Measurements from ENCODE around the gene UBAP2L.

DNA sequence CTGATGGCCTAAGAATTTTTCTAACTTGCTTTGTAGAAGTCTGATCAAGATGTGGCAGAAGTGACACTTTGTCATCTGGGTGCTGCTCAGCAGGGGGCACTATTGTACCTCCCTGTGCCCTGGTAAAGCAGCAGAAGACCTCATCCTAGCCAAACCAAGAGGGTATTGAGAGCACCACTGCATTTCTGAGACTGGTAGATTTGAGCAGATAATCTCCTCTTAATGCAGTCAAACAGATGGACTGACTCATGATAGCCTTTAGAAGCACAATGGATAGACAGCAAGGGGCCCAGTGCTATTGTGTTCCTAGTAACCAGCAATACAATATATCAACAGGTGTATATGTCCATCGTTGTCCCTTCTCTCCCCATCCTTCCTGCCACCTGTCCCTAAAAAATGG is 34.6 kb upstream of the UBAP2L start:
- TF ChIP-seq, protein P1, sequence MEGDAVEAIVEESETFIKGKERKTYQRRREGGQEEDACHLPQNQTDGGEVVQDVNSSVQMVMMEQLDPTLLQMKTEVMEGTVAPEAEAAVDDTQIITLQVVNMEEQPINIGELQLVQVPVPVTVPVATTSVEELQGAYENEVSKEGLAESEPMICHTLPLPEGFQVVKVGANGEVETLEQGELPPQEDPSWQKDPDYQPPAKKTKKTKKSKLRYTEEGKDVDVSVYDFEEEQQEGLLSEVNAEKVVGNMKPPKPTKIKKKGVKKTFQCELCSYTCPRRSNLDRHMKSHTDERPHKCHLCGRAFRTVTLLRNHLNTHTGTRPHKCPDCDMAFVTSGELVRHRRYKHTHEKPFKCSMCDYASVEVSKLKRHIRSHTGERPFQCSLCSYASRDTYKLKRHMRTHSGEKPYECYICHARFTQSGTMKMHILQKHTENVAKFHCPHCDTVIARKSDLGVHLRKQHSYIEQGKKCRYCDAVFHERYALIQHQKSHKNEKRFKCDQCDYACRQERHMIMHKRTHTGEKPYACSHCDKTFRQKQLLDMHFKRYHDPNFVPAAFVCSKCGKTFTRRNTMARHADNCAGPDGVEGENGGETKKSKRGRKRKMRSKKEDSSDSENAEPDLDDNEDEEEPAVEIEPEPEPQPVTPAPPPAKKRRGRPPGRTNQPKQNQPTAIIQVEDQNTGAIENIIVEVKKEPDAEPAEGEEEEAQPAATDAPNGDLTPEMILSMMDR (conservative IDR thresholded peaks at IDR 0.05 in 1 of 2, IDR thresholded peaks at IDR 0.05 in 1 of 2; ENCODE audit: low read depth in 1 of 2, low read length in 2 of 2): peak; percentile 32 to 60
- no peak for TF ChIP-seq EZH2 (IDR thresholded peaks at IDR 0.05; ENCODE audit: low read length, missing control alignments)
